Ishikawa (cell line): ENCODE results near the gene SCN3B.

Experiments used
- CEBPB ChIP-seq: IDR thresholded peaks from 2 replicates; pipeline ENCODE4 v1.6.1; 2012
- CREB1 ChIP-seq: IDR thresholded peaks from 2 replicates; pipeline ENCODE4 v1.6.1; 2012; ENCODE audit warnings: low read depth
- EP300 ChIP-seq: IDR thresholded peaks from 2 replicates; pipeline ENCODE4 v1.6.1; 2012; ENCODE audit warnings: borderline replicate concordance
- FOXM1 ChIP-seq: IDR thresholded peaks from 2 replicates; pipeline ENCODE4 v1.6.1; 2012; ENCODE audit warnings: low read depth, borderline replicate concordance
- MAX ChIP-seq: IDR thresholded peaks from 2 replicates; pipeline ENCODE4 v1.6.1; 2012
- NFIC ChIP-seq: IDR thresholded peaks from 2 replicates; pipeline ENCODE4 v1.6.1; 2012
- RAD21 ChIP-seq: IDR thresholded peaks from 2 replicates; pipeline ENCODE4 v1.6.1; 2012; ENCODE audit warnings: low read depth
- REST ChIP-seq: IDR thresholded peaks from 2 replicates; pipeline ENCODE4 v1.6.1; 2012; ENCODE audit warnings: low read depth, mild to moderate bottlenecking
- TAF1 ChIP-seq: IDR thresholded peaks from 2 replicates; pipeline ENCODE4 v1.6.1; 2012; ENCODE audit warnings: low read depth, mild to moderate bottlenecking
- TCF12 ChIP-seq: IDR thresholded peaks from 2 replicates; pipeline ENCODE4 v1.6.1; 2012; ENCODE audit warnings: low read depth
- TEAD4 ChIP-seq: IDR thresholded peaks from 2 replicates; pipeline ENCODE4 v1.6.1; 2012
- USF1 ChIP-seq: IDR thresholded peaks from 2 replicates; pipeline ENCODE4 v1.6.1; 2012
- YY1 ChIP-seq: IDR thresholded peaks from 2 replicates; pipeline ENCODE4 v1.6.1; 2012; ENCODE audit warnings: low read depth

SCN3B gene

GRCh38 chr11:123594188-123594901 is 60.1 kb downstream of the SCN3B start:
- no peak for TF ChIP-seq FOXM1
- TF ChIP-seq MAX = no peak
- TF ChIP-seq REST = no peak
- TF ChIP-seq CREB1 = no peak
- TF ChIP-seq TAF1 = no peak
- no peak for TF ChIP-seq NFIC
- no peak for TF ChIP-seq TEAD4
- no peak for TF ChIP-seq EP300
- no peak for TF ChIP-seq TCF12

DNA sequence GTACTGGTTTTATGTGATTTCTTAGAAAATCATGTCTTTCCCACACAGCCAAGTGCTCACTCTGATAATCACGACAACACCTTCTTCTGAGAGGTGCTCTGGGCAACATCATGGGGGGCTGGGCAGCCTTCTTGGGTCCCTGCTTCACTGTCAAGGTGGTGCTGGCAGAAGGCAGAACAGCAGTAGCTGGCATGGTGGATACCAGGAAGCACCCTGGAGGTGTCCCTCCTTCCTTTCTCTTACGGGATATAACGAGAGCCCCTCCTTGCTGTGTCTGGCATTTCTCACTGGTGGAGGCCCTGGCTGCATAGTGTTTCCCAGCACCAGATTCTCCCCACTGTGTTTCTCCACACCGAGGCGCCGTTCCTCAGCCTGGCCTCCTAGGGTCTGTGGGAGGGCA is 60.9 kb downstream of the SCN3B start:
- no peak for TF ChIP-seq USF1
- TF ChIP-seq TAF1 = no peak
- no peak for TF ChIP-seq MAX
- TF ChIP-seq TEAD4 = no peak
- TF ChIP-seq TCF12 = no peak
- TF ChIP-seq CREB1 = no peak
- TF ChIP-seq REST = no peak

- TF ChIP-seq REST = no peak
These were observed 64.0 kb downstream of the SCN3B start for GRCh38 chr11:123590296-123590912.

DNA sequence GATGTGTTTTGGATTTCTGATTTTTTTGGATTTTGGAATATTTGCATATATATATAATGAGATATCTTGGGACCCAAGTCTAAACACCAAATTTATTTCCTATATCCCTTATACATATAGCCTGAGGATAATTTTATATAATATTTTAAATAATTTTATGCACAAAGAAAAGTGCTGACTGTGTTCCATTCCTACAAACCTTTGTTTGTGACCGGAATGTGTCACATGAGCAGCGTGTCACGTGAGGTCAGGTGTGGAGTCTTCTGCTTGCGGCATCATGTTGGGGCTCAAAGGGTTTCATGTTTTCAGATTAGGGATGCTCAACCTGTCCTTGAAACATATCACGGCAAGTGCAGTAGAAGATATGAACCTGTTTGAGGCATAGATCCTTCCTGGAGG is 65.6 kb downstream of the SCN3B start:
- TF ChIP-seq FOXM1 = no peak
- TF ChIP-seq USF1 = 0 out of 2 replicates have a peak, but pooled peaks have one; percentile 32

DNA sequence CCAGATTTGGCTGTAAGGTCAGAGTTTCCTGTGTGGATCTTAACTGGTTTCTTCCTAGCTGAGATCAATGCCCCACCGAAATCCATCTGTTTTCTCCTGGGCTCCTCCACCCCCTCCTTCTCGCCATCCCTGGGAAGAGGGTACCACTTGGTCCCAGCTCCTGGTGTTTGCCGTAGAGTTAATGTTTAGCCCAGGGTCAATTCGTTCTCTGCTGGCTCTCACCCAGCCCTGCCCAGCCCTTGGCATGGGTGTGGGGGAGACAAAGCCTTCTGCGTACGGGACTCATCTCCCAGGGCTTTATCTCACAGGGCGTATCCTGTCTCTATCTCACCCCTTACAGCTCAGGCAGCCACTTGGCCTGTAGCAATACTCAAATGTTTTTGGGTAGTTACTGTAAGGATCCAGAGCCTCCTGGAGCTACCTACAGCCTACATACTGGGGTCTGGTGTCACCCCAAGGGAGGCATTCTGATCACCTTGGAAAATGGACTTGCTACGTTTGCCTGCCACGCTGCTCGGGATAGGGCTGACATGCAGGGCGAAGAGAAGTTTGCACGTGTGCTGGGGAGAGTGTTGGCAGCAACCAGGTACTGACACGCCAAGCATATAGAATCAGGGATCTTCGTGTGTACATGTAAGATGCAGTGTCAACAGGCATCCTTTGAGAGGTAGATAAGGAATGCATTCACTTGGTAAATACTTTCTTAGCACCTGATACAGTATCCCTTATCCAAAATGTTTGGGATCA is 66.1 kb downstream of the SCN3B start:
- TF ChIP-seq MAX = no peak
- TF ChIP-seq FOXM1 = no peak
- no peak for TF ChIP-seq CEBPB
- no peak for TF ChIP-seq CREB1
- no peak for TF ChIP-seq EP300
- no peak for TF ChIP-seq REST
- TF ChIP-seq TEAD4 = no peak
- no peak for TF ChIP-seq RAD21
- no peak for TF ChIP-seq YY1
- TF ChIP-seq USF1 = no peak
